ENCODE results near the gene CDKN1C.

- TF ChIP-seq CTCF (IDR thresholded peaks at IDR 0.05; ENCODE audit: poor library complexity), result no peak
- TF ChIP-seq EZH2phosphoT487 (IDR thresholded peaks at IDR 0.05; ENCODE audit: low read depth, severe bottlenecking, unreplicated experiment), result no peak
- no peak for TF ChIP-seq EZH2 (IDR thresholded peaks at IDR 0.05; ENCODE audit: borderline replicate concordance)
These were observed 41.1 kb upstream of the CDKN1C start for GRCh38 chr11:2926611-2927051.

All from hepatocyte (in vitro differentiated cells).